HCT116 (cell line): Measurements from ENCODE around the gene AARS2. TPM values are rescaled to one million over a fixed set of nuclear protein-coding genes. Genes with fewer than 3 reads are reported as not detected.

Experiments
- ATAC-seq: fragments of 200-7000 bp; cut with Tn5 transposase; 2 replicates; pipeline ENCODE4 v1.9.1; 2020; ENCODE audit warnings: mild to moderate bottlenecking, moderate library complexity
- BruUV-seq: library from RNA; stranded (reverse); fragments of 400-500 nt; replicated peaks from 2 replicates; lab custom pipeline; 2021; lab: Mats Ljungman, UMichigan
- CTCF ChIA-PET: fragments of 300-600 bp; sonication (Branson Sonifier 250); formaldehyde crosslinking; loops from one replicate; lab custom pipeline; 2021; ENCODE audit warnings: antibody characterized with exemption; lab: Charles Lee
- POLR2A ChIA-PET: fragments of 300-600, 350-600 bp; sonication (Branson Sonifier 250); formaldehyde crosslinking; loops from one replicate; lab custom pipeline; 2021; ENCODE audit warnings: antibody characterized with exemption; lab: Charles Lee
- RAD21 ChIA-PET, 2 experiments: fragments of 300-600 bp; sonication (Branson Sonifier 250); formaldehyde crosslinking; loops; one replicate each; lab custom pipeline; 2023; ENCODE audit warnings: low total read pairs in 2 of 2; ENCODE audit not compliant: uncharacterized antibody in 2 of 2, unreplicated experiment in 2 of 2, low non-redundant PET in 1 of 2; lab: Charles Lee
- DNase-seq: peaks from one replicate; pipeline ENCODE4 v3.0.0-alpha.2; 2010; ENCODE audit warnings: low read depth, low spot score
- H2AFZ ChIP-seq: fragments of 200-600 bp; shearing (Covaris generic), sonication (generic); 2 replicates; pipeline ENCODE4 v1.6.1; 2017; ENCODE audit warnings: low read depth, mixed run types, mixed read lengths, antibody characterized with exemption, low read length; ENCODE audit not compliant: poor library complexity, severe bottlenecking
- H3K27ac ChIP-seq: 2 replicates; pipeline ENCODE4 v1.5.1; 2012; ENCODE audit warnings: low read depth, low read length
- H3K27me3 ChIP-seq: fragments of 200-600 bp; sonication (generic); 2 replicates; pipeline ENCODE4 v1.6.1; 2016; ENCODE audit warnings: mixed run types, low read length, mixed read lengths; ENCODE audit not compliant: insufficient read depth
- H3K36me3 ChIP-seq, 2 experiments: fragments of 200-500 bp in 1 of 2; fragments of 200-600 bp in 1 of 2; sonication (Bioruptor generic) in 1 of 2; sonication (generic) in 1 of 2; 2 replicates each; pipeline versions ENCODE4 v1.5.1 to v1.6.1; 2014 to 2016; ENCODE audit warnings: low read length in 2 of 2, inconsistent platforms in 1 of 2, mixed read lengths in 1 of 2, mixed run types in 1 of 2; ENCODE audit not compliant: insufficient read depth in 2 of 2, control insufficient read depth in 1 of 2
- H3K4me1 ChIP-seq, 2 experiments: fragments of 200-600 bp in 1 of 2; sonication (generic) in 1 of 2; 2 replicates each; pipeline versions ENCODE4 v1.5.1 to v1.6.1; 2012 to 2017; ENCODE audit warnings: low read length in 2 of 2, inconsistent platforms in 1 of 2, mild to moderate bottlenecking in 1 of 2, mixed read lengths in 1 of 2, mixed run types in 1 of 2, moderate library complexity in 1 of 2; ENCODE audit not compliant: insufficient read depth in 2 of 2, control insufficient read depth in 1 of 2
- H3K4me2 ChIP-seq: fragments of 200-600 bp; sonication (generic); 2 replicates; pipeline ENCODE4 v1.6.1; 2017; ENCODE audit warnings: mixed run types, low read length, mixed read lengths
- H3K4me3 ChIP-seq, 2 experiments: fragments of 200-600 bp in 1 of 2; sonication (generic) in 1 of 2; replicated peaks in 1 of 2; 2 replicates each; pipeline ENCODE4 v1.5.1; 2011 to 2016; ENCODE audit warnings: low read length in 2 of 2, control low read depth in 1 of 2, low read depth in 1 of 2, mild to moderate bottlenecking in 1 of 2, mixed read lengths in 1 of 2, mixed run types in 1 of 2
- H3K79me2 ChIP-seq: fragments of 200-600 bp; sonication (generic); 2 replicates; pipeline ENCODE4 v1.6.1; 2017; ENCODE audit warnings: mild to moderate bottlenecking, mixed run types, low read length, moderate library complexity, mixed read lengths; ENCODE audit not compliant: insufficient read depth
- H3K9ac ChIP-seq: fragments of 200-600 bp; sonication (generic); 2 replicates; pipeline ENCODE4 v1.6.1; 2016; ENCODE audit warnings: low read length, mixed read lengths
- H3K9me2 ChIP-seq: fragments of 200-600 bp; sonication (generic), shearing (Covaris generic); 2 replicates; pipeline ENCODE4 v1.6.1; 2017; ENCODE audit warnings: mixed run types, mild to moderate bottlenecking, moderate library complexity; ENCODE audit not compliant: insufficient read depth
- H3K9me3 ChIP-seq, 2 experiments: fragments of 200-500 bp in 1 of 2; fragments of 200-600 bp in 1 of 2; sonication (Bioruptor generic) in 1 of 2; sonication (generic) in 1 of 2; 2 replicates each; pipeline ENCODE4 v1.6.1; 2014 to 2017; ENCODE audit warnings: low read length in 2 of 2, mixed read lengths in 2 of 2, inconsistent platforms in 1 of 2, low read depth in 1 of 2, mild to moderate bottlenecking in 1 of 2, mixed run types in 1 of 2, moderate library complexity in 1 of 2; ENCODE audit not compliant: control insufficient read depth in 1 of 2, insufficient read depth in 1 of 2
- H4K20me1 ChIP-seq: fragments of 200-600 bp; sonication (generic), shearing (Covaris generic); 2 replicates; pipeline ENCODE4 v1.6.1; 2017; ENCODE audit warnings: mixed run types, mild to moderate bottlenecking, moderate library complexity; ENCODE audit not compliant: insufficient read depth
- CBX3 ChIP-seq: IDR thresholded peaks from 2 replicates; pipeline ENCODE4 v1.6.1; 2012; ENCODE audit warnings: low read depth
- CEBPB ChIP-seq: IDR thresholded peaks from 2 replicates; pipeline ENCODE4 v1.6.1; 2012; ENCODE audit warnings: low read depth
- EGR1 ChIP-seq: IDR thresholded peaks from 2 replicates; pipeline ENCODE4 v1.6.1; 2012; ENCODE audit warnings: low read depth
- EZH2 ChIP-seq: fragments of 200-600 bp; sonication (generic); IDR thresholded peaks from 2 replicates; pipeline ENCODE4 v1.6.1; 2017; ENCODE audit warnings: antibody characterized with exemption, mixed run types
- FOSL1 ChIP-seq: IDR thresholded peaks from 2 replicates; pipeline ENCODE4 v1.6.1; 2012; ENCODE audit warnings: low read depth
- POLR2A ChIP-seq: IDR thresholded peaks from 2 replicates; pipeline ENCODE4 v1.7.0; 2011; ENCODE audit warnings: borderline replicate concordance; ENCODE audit not compliant: insufficient read depth, insufficient read length; ENCODE audit errors: extremely low read depth
- RAD21 ChIP-seq: IDR thresholded peaks from 2 replicates; pipeline ENCODE4 v1.6.1; 2012; ENCODE audit warnings: low read depth, mild to moderate bottlenecking
- SIN3A ChIP-seq: IDR thresholded peaks from 2 replicates; pipeline ENCODE4 v1.6.1; 2012; ENCODE audit warnings: low read depth
- SP1 ChIP-seq: IDR thresholded peaks from 2 replicates; pipeline ENCODE4 v1.6.1; 2012; ENCODE audit warnings: low read depth
- SRF ChIP-seq: IDR thresholded peaks from 2 replicates; pipeline ENCODE4 v1.6.1; 2012; ENCODE audit warnings: low read depth
- TCF7L2 ChIP-seq: IDR thresholded peaks from 2 replicates; pipeline ENCODE4 v1.7.0; 2011; ENCODE audit warnings: borderline replicate concordance, inconsistent platforms; ENCODE audit not compliant: insufficient read depth, insufficient read length; ENCODE audit errors: extremely low read depth
- YY1 ChIP-seq: IDR thresholded peaks from 2 replicates; pipeline ENCODE4 v1.6.1; 2011; ENCODE audit warnings: low read length, low read depth, moderate library complexity, mild to moderate bottlenecking; ENCODE audit not compliant: insufficient replicate concordance; ENCODE audit errors: extremely low read depth
- ZFX ChIP-seq: fragments of 450-650 bp; IDR thresholded peaks from 2 replicates; pipeline ENCODE4 v1.6.1; 2017
- ZNF274 ChIP-seq: fragments of 200-500 bp; sonication (Bioruptor generic); IDR thresholded peaks from 2 replicates; pipeline ENCODE4 v1.6.1; 2014; ENCODE audit warnings: mild to moderate bottlenecking, low read depth, low read length, inconsistent platforms
- intact Hi-C: fragments of 100-400 bp; cut with micrococcal nuclease; formaldehyde crosslinking; loops from 2 replicates; pipeline ENCODE4 v1.10.0; 2022
- total RNA-seq: library from RNA; stranded (reverse); gene quantifications from one replicate; pipeline ENCODE4 v1.2.1, GENCODE V29; 2021; ENCODE audit not compliant: unreplicated experiment
- TF ChIP-seq, protein P1 (sequence below): IDR thresholded peaks from 2 replicates; pipeline ENCODE4 v1.6.1; 2012
- TF ChIP-seq, protein P2 (sequence below): IDR thresholded peaks from 2 replicates; pipeline ENCODE4 v1.6.1; 2011; ENCODE audit warnings: mild to moderate bottlenecking, low read length, moderate library complexity; ENCODE audit not compliant: insufficient replicate concordance; ENCODE audit errors: extremely low read depth
- TF ChIP-seq, protein P3 (sequence below): IDR thresholded peaks from 2 replicates; pipeline ENCODE4 v1.6.1; 2012; ENCODE audit warnings: low read depth
- TF ChIP-seq, protein P4 (sequence below): IDR thresholded peaks from 2 replicates; pipeline ENCODE4 v1.6.1; 2012
- TF ChIP-seq, protein P5 (sequence below), 3 experiments: fragments of 200-600 bp in 1 of 3; sonication (generic) in 1 of 3; IDR thresholded peaks in 2 of 3; conservative IDR thresholded peaks in 1 of 3; 2 replicates each; pipeline ENCODE4 v1.5.1; 2012 to 2017; ENCODE audit warnings: low read depth in 2 of 3, low read length in 2 of 3, antibody characterized with exemption in 1 of 3, borderline replicate concordance in 1 of 3, control low read depth in 1 of 3, mild to moderate bottlenecking in 1 of 3, mixed read lengths in 1 of 3, mixed run types in 1 of 3, moderate library complexity in 1 of 3; ENCODE audit not compliant: insufficient read depth in 1 of 3

Gene AARS2
- total RNA-seq, 1 experiment from 2014 or later = 14.9 TPM

DNA sequence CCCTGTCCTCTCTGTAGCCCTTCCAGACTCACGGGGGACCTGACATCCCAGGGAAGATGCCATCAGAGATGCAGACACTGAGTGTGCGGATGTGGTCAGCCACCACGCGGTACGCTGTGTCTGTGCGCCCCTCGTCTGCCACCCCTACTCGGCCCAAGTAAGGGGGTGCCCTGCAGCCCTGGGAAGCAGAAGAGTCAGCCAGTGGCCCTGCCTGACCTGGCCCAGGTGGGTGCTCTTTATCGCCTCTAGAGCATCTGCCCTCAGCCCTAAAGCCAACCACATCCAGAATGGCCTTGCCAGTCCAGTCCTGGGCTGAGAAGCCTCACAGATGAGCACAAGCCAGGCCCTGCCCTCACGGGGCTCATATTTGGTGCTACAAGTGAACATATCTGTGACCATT, 5.9 kb downstream of the AARS2 start:
- H3K9me3 ChIP-seq = no peaks in the 10 kb centered on the region
- H3K27me3 ChIP-seq = no peaks in the 10 kb centered on the region
- no peak overlapping the region for H3K27ac ChIP-seq
- peaks cover 11% of the 10 kb centered on the region for H3K79me2 ChIP-seq
- ChIA-PET POLR2A (interaction anchor here (0.6 kb wide), 1 partner anchor 118 kb away, joined by 4 read pairs; no protein-coding TSS in a partner anchor), RAD21 (no interaction called here), CTCF (no interaction called here)
- intact Hi-C loops = no loop called here
- DNase-seq (no peak), ATAC-seq (no peak)
- no peak overlapping the region for H3K9ac ChIP-seq
- no peak overlapping the region for H3K4me3 ChIP-seq
- no peak overlapping the region for H3K4me2 ChIP-seq
- no peaks in the 10 kb centered on the region for H3K9me2 ChIP-seq
- TF ChIP-seq EGR1 = no peak
- TF ChIP-seq POLR2A = no peak
- TF ChIP-seq ZNF274 = no peak
- no peak for TF ChIP-seq YY1
- no peak for TF ChIP-seq SRF
- no peak for TF ChIP-seq FOSL1
- TF ChIP-seq, protein P1, sequence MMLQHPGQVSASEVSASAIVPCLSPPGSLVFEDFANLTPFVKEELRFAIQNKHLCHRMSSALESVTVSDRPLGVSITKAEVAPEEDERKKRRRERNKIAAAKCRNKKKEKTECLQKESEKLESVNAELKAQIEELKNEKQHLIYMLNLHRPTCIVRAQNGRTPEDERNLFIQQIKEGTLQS = no peak
- TF ChIP-seq, protein P2, sequence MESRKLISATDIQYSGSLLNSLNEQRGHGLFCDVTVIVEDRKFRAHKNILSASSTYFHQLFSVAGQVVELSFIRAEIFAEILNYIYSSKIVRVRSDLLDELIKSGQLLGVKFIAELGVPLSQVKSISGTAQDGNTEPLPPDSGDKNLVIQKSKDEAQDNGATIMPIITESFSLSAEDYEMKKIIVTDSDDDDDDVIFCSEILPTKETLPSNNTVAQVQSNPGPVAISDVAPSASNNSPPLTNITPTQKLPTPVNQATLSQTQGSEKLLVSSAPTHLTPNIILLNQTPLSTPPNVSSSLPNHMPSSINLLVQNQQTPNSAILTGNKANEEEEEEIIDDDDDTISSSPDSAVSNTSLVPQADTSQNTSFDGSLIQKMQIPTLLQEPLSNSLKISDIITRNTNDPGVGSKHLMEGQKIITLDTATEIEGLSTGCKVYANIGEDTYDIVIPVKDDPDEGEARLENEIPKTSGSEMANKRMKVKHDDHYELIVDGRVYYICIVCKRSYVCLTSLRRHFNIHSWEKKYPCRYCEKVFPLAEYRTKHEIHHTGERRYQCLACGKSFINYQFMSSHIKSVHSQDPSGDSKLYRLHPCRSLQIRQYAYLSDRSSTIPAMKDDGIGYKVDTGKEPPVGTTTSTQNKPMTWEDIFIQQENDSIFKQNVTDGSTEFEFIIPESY = no peak
- TF ChIP-seq, protein P3, sequence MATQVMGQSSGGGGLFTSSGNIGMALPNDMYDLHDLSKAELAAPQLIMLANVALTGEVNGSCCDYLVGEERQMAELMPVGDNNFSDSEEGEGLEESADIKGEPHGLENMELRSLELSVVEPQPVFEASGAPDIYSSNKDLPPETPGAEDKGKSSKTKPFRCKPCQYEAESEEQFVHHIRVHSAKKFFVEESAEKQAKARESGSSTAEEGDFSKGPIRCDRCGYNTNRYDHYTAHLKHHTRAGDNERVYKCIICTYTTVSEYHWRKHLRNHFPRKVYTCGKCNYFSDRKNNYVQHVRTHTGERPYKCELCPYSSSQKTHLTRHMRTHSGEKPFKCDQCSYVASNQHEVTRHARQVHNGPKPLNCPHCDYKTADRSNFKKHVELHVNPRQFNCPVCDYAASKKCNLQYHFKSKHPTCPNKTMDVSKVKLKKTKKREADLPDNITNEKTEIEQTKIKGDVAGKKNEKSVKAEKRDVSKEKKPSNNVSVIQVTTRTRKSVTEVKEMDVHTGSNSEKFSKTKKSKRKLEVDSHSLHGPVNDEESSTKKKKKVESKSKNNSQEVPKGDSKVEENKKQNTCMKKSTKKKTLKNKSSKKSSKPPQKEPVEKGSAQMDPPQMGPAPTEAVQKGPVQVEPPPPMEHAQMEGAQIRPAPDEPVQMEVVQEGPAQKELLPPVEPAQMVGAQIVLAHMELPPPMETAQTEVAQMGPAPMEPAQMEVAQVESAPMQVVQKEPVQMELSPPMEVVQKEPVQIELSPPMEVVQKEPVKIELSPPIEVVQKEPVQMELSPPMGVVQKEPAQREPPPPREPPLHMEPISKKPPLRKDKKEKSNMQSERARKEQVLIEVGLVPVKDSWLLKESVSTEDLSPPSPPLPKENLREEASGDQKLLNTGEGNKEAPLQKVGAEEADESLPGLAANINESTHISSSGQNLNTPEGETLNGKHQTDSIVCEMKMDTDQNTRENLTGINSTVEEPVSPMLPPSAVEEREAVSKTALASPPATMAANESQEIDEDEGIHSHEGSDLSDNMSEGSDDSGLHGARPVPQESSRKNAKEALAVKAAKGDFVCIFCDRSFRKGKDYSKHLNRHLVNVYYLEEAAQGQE = no peak
- TF ChIP-seq CEBPB = no peak
- TF ChIP-seq SIN3A = no peak
- TF ChIP-seq, protein P4, sequence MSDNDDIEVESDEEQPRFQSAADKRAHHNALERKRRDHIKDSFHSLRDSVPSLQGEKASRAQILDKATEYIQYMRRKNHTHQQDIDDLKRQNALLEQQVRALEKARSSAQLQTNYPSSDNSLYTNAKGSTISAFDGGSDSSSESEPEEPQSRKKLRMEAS = no peak
- no peak for TF ChIP-seq RAD21
- TF ChIP-seq SP1 = no peak
- no peak for TF ChIP-seq CBX3
- TF ChIP-seq EZH2 = no peak
- TF ChIP-seq TCF7L2 = no peak
- TF ChIP-seq, protein P5, sequence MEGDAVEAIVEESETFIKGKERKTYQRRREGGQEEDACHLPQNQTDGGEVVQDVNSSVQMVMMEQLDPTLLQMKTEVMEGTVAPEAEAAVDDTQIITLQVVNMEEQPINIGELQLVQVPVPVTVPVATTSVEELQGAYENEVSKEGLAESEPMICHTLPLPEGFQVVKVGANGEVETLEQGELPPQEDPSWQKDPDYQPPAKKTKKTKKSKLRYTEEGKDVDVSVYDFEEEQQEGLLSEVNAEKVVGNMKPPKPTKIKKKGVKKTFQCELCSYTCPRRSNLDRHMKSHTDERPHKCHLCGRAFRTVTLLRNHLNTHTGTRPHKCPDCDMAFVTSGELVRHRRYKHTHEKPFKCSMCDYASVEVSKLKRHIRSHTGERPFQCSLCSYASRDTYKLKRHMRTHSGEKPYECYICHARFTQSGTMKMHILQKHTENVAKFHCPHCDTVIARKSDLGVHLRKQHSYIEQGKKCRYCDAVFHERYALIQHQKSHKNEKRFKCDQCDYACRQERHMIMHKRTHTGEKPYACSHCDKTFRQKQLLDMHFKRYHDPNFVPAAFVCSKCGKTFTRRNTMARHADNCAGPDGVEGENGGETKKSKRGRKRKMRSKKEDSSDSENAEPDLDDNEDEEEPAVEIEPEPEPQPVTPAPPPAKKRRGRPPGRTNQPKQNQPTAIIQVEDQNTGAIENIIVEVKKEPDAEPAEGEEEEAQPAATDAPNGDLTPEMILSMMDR (IDR thresholded peaks at IDR 0.05 in 2 of 3, conservative IDR thresholded peaks at IDR 0.05 in 1 of 3; ENCODE audit: borderline replicate concordance in 1 of 3, insufficient read depth in 1 of 3, low read depth in 2 of 3, low read length in 2 of 3) = no peak
- TF ChIP-seq ZFX = no peak
- H3K36me3 ChIP-seq = peaks cover 43 to 71% of the 10 kb centered on the region in 2 experiments
- peaks cover 5 to 7% of the 10 kb centered on the region in 2 experiments for H3K4me1 ChIP-seq
- no TSS peak for BruUV-seq
- H2AFZ ChIP-seq = no peak overlapping the region
- no peaks in the 10 kb centered on the region for H4K20me1 ChIP-seq
